ENCODE measurements around the gene NOX4. TPM values are rescaled to one million over a fixed set of nuclear protein-coding genes. Genes with fewer than 3 reads are reported as not detected.
"Not testable (repeated sequence)": the region's sequence is repeated elsewhere in the genome, so short reads cannot be mapped to it uniquely, and the experiment has no call there.

NOX4 gene
- total RNA-seq, 2 experiments from 2014 or later = not detected

- H3K27me3 Mint-ChIP-seq; ATAC-seq; DNase-seq; H3K9me3 Mint-ChIP-seq (ENCODE audit: low read depth); H3K36me3 Mint-ChIP-seq (ENCODE audit: low read depth); H3K4me3 Mint-ChIP-seq; H3K27ac Mint-ChIP-seq; CTCF ChIA-PET; H3K4me1 Mint-ChIP-seq; intact Hi-C loops (cut with DNase I, micrococcal nuclease); POLR2A ChIA-PET: not testable (repeated sequence)
Measured at GRCh38 chr11:89338073-89338472, 153.1 kb downstream of the NOX4 start.

- H3K36me3 Mint-ChIP-seq (ENCODE audit: low read depth); H3K9me3 Mint-ChIP-seq (ENCODE audit: low read depth); ATAC-seq; H3K27ac Mint-ChIP-seq; intact Hi-C loops (cut with DNase I, micrococcal nuclease); H3K27me3 Mint-ChIP-seq; POLR2A ChIA-PET; DNase-seq; H3K4me1 Mint-ChIP-seq; CTCF ChIA-PET; H3K4me3 Mint-ChIP-seq: not testable (repeated sequence)
Measured at GRCh38 chr11:89337100-89337650, 154.0 kb downstream of the NOX4 start.

- H3K4me1 Mint-ChIP-seq; H3K27ac Mint-ChIP-seq; CTCF ChIA-PET; ATAC-seq; H3K27me3 Mint-ChIP-seq; H3K4me3 Mint-ChIP-seq; H3K9me3 Mint-ChIP-seq (ENCODE audit: low read depth); H3K36me3 Mint-ChIP-seq (ENCODE audit: low read depth); DNase-seq; POLR2A ChIA-PET; intact Hi-C loops (cut with DNase I, micrococcal nuclease): not testable (repeated sequence)
Measured at GRCh38 chr11:89333704-89334103, 157.5 kb downstream of the NOX4 start.

GRCh38 chr11:89331940-89332339 lies 159.2 kb downstream of the NOX4 start:
- H3K4me3 Mint-ChIP-seq; intact Hi-C loops (cut with DNase I, micrococcal nuclease); ATAC-seq; H3K9me3 Mint-ChIP-seq (ENCODE audit: low read depth); H3K27ac Mint-ChIP-seq; H3K27me3 Mint-ChIP-seq; H3K4me1 Mint-ChIP-seq; POLR2A ChIA-PET; DNase-seq; H3K36me3 Mint-ChIP-seq (ENCODE audit: low read depth): not testable (repeated sequence)
- CTCF ChIA-PET = interaction anchor here (0.9 kb wide), 1 partner anchor 89 kb away, joined by 3 read pairs; no protein-coding TSS in a partner anchor

- no peak overlapping the region for H3K27ac Mint-ChIP-seq
- H3K4me3 Mint-ChIP-seq = no peak overlapping the region
- CTCF ChIA-PET = no interaction called here
- no peaks in the 10 kb centered on the region for H3K9me3 Mint-ChIP-seq (ENCODE audit: low read depth)
- ATAC-seq = no peak
- no peaks in the 10 kb centered on the region for H3K4me1 Mint-ChIP-seq
- POLR2A ChIA-PET = no interaction called here
- no peak for DNase-seq
- H3K36me3 Mint-ChIP-seq (ENCODE audit: low read depth) = no peaks in the 10 kb centered on the region
- intact Hi-C loops (cut with DNase I, micrococcal nuclease) = no loop called here
- peaks cover 2% of the 10 kb centered on the region for H3K27me3 Mint-ChIP-seq
Measured at GRCh38 chr11:89327885-89328284, 163.3 kb downstream of the NOX4 start.

GRCh38 chr11:89321401-89321800 lies 169.8 kb downstream of the NOX4 start:
- Mint-ChIP-seq H3K36me3 (ENCODE audit: low read depth) (no peaks in the 10 kb centered on the region), H3K4me3 (no peak overlapping the region), H3K27me3 (no peaks in the 10 kb centered on the region), H3K4me1 (no peaks in the 10 kb centered on the region), H3K9me3 (ENCODE audit: low read depth) (no peaks in the 10 kb centered on the region), H3K27ac (no peak overlapping the region)
- no peak for DNase-seq
- ChIA-PET CTCF (no interaction called here), POLR2A (no interaction called here)
- ATAC-seq = no peak
- intact Hi-C loops (cut with DNase I, micrococcal nuclease) = no loop called here

GRCh38 chr11:89310607-89311006 lies 180.6 kb downstream of the NOX4 start:
- H3K27ac Mint-ChIP-seq; H3K27me3 Mint-ChIP-seq; intact Hi-C loops (cut with DNase I, micrococcal nuclease); H3K36me3 Mint-ChIP-seq (ENCODE audit: low read depth); POLR2A ChIA-PET; DNase-seq; H3K4me1 Mint-ChIP-seq; ATAC-seq; CTCF ChIA-PET; H3K4me3 Mint-ChIP-seq; H3K9me3 Mint-ChIP-seq (ENCODE audit: low read depth): not testable (repeated sequence)

GRCh38 chr11:89309321-89309985 lies 181.7 kb downstream of the NOX4 start:
- intact Hi-C loops (cut with DNase I, micrococcal nuclease); H3K36me3 Mint-ChIP-seq (ENCODE audit: low read depth); H3K9me3 Mint-ChIP-seq (ENCODE audit: low read depth); H3K27me3 Mint-ChIP-seq; H3K4me3 Mint-ChIP-seq; CTCF ChIA-PET; POLR2A ChIA-PET; DNase-seq; ATAC-seq; H3K4me1 Mint-ChIP-seq; H3K27ac Mint-ChIP-seq: not testable (repeated sequence)

GRCh38 chr11:89308272-89308671 lies 182.9 kb downstream of the NOX4 start:
- H3K27ac Mint-ChIP-seq; POLR2A ChIA-PET; H3K9me3 Mint-ChIP-seq (ENCODE audit: low read depth); H3K36me3 Mint-ChIP-seq (ENCODE audit: low read depth); H3K4me3 Mint-ChIP-seq; DNase-seq; H3K4me1 Mint-ChIP-seq; ATAC-seq; H3K27me3 Mint-ChIP-seq; intact Hi-C loops (cut with DNase I, micrococcal nuclease); CTCF ChIA-PET: not testable (repeated sequence)

- H3K4me1 Mint-ChIP-seq; DNase-seq; H3K4me3 Mint-ChIP-seq; H3K9me3 Mint-ChIP-seq (ENCODE audit: low read depth); CTCF ChIA-PET; H3K27ac Mint-ChIP-seq; intact Hi-C loops (cut with DNase I, micrococcal nuclease); POLR2A ChIA-PET; ATAC-seq; H3K36me3 Mint-ChIP-seq (ENCODE audit: low read depth); H3K27me3 Mint-ChIP-seq: not testable (repeated sequence)
Measured at GRCh38 chr11:89303029-89303428, 188.1 kb downstream of the NOX4 start.

GRCh38 chr11:89295023-89295422 lies 196.2 kb downstream of the NOX4 start:
- H3K27ac Mint-ChIP-seq; H3K36me3 Mint-ChIP-seq (ENCODE audit: low read depth); intact Hi-C loops (cut with DNase I, micrococcal nuclease); H3K4me1 Mint-ChIP-seq; DNase-seq; ATAC-seq; POLR2A ChIA-PET; CTCF ChIA-PET; H3K27me3 Mint-ChIP-seq; H3K4me3 Mint-ChIP-seq; H3K9me3 Mint-ChIP-seq (ENCODE audit: low read depth): not testable (repeated sequence)

- H3K4me3 Mint-ChIP-seq = no peak overlapping the region
- H3K27me3 Mint-ChIP-seq = peaks cover 3% of the 10 kb centered on the region
- no peaks in the 10 kb centered on the region for H3K9me3 Mint-ChIP-seq (ENCODE audit: low read depth)
- ChIA-PET POLR2A (no interaction called here), CTCF (no interaction called here)
- DNase-seq = no peak
- no peak overlapping the region for H3K27ac Mint-ChIP-seq
- intact Hi-C loops (cut with DNase I, micrococcal nuclease) = no loop called here
- H3K4me1 Mint-ChIP-seq = no peaks in the 10 kb centered on the region
- H3K36me3 Mint-ChIP-seq (ENCODE audit: low read depth) = no peaks in the 10 kb centered on the region
- ATAC-seq = no peak
Measured at GRCh38 chr11:89293965-89294679, 197.1 kb downstream of the NOX4 start.
